Activated T-cell treated with anti-CD3 and anti-CD28 coated beads for 48 hours (primary cell): ENCODE data around the gene CCL18.
"Not testable (repeated sequence)": the region's sequence is repeated elsewhere in the genome, so short reads cannot be mapped to it uniquely, and the experiment has no call there.

ENCODE experiments used
- DNase-seq: peaks from one replicate; pipeline ENCODE4 v3.0.0-alpha.2; 2020; ENCODE audit warnings: low read depth

Gene CCL18

GRCh38 chr17:36104246-36104645, 40.2 kb downstream of the CCL18 start:
- DNase-seq = not testable (repeated sequence)

GRCh38 chr17:36104701-36105181, 40.7 kb downstream of the CCL18 start:
- no peak for DNase-seq

- no peak for DNase-seq
Measured at GRCh38 chr17:36105781-36106492, 41.9 kb downstream of the CCL18 start.

- DNase-seq = no peak
Measured at GRCh38 chr17:36106493-36106835, 42.4 kb downstream of the CCL18 start.

- no peak for DNase-seq
Measured at GRCh38 chr17:36107660-36108059, 43.6 kb downstream of the CCL18 start.

GRCh38 chr17:36108265-36108664, 44.2 kb downstream of the CCL18 start:
- not testable (repeated sequence) for DNase-seq

- no peak for DNase-seq
Measured at GRCh38 chr17:36111068-36111490, 47.0 kb downstream of the CCL18 start.

GRCh38 chr17:36112572-36112971, 48.5 kb downstream of the CCL18 start:
- no peak for DNase-seq

- not testable (repeated sequence) for DNase-seq
Measured at GRCh38 chr17:36113131-36113530, 49.1 kb downstream of the CCL18 start.

- DNase-seq = not testable (repeated sequence)
Measured at GRCh38 chr17:36114971-36115648, 51.0 kb downstream of the CCL18 start.

GRCh38 chr17:36115649-36115977, 51.5 kb downstream of the CCL18 start:
- not testable (repeated sequence) for DNase-seq

GRCh38 chr17:36117505-36118382, 53.7 kb downstream of the CCL18 start:
- peak; percentile 44 for DNase-seq

GRCh38 chr17:36118477-36119353, 54.6 kb downstream of the CCL18 start:
- no peak for DNase-seq

GRCh38 chr17:36120221-36120620, 56.1 kb downstream of the CCL18 start:
- DNase-seq = no peak

GRCh38 chr17:36121099-36121498, 57.0 kb downstream of the CCL18 start:
- DNase-seq = not testable (repeated sequence)
